ENCODE measurements around the gene PRKCE.

GRCh38 chr2:45982096-45982495 lies 330.6 kb downstream of the PRKCE start:
- TF ChIP-seq CTCF (conservative IDR thresholded peaks at IDR 0.05) = no peak
- no peak for TF ChIP-seq EZH2 (IDR thresholded peaks at IDR 0.05; ENCODE audit: low read depth)
